GM21515 (cell line): ENCODE results near the gene ANKS1B.
A peak's percentile ranks its signal among the peaks of the same experiment; 100 is the strongest.
"Not testable (repeated sequence)": the region's sequence is repeated elsewhere in the genome, so short reads cannot be mapped to it uniquely, and the experiment has no call there.

Source experiments
- ATAC-seq: cut with Tn5 transposase; IDR thresholded peaks from one replicate; pipeline ENCODE4 v1.9.1; 2021; ENCODE audit not compliant: unreplicated experiment

ANKS1B gene

DNA sequence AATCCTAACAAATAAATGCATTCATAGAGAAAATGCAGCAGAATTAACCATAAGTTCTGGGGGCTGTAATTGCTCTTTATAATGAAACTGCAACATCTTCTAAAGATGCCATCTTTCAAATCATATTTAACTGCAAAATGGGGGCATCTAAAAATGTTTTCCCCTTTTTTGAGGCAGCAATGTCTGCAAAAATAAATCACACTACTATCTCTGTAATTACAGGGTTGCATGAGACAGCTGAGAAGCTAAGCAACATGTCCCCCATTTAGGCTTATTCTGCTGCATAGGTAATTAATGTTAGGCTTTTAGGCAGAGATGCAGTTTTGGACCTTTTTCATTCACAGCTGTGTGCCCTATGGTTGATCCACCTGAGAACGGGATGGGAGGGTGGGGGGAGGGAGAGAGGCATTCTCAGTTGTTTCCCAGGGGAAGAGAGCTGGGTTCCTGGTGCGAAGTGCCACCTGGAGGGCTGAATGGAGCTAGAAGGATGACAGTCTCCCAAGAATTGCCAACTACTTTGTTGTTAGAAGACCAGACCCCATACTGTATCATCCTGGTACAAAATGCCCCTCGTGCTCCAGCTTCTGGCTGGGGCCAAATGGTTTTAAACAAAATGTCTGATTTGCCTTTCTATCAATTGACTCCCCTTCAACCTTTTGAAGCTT is 1185.5 kb downstream of the ANKS1B start:
- no peak for ATAC-seq

DNA sequence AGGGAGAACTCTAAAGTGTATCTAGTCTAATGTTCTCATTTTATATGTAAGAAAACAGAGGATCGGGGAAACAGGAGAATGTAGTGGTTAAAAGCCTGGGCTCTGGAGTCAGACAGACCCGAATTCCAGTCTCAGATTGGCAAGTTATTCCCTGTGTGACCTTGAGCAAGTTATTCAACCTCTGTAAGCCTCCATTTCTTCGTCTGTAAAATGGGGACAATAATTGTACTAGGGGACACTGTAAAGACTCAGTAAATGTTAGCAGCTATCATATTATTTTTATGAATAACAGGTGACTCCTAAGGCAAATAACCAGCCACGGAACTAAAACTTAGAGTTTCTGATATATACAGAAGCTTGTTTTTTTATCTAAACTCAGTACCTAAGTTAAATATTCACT is 1187.5 kb downstream of the ANKS1B start:
- no peak for ATAC-seq

DNA sequence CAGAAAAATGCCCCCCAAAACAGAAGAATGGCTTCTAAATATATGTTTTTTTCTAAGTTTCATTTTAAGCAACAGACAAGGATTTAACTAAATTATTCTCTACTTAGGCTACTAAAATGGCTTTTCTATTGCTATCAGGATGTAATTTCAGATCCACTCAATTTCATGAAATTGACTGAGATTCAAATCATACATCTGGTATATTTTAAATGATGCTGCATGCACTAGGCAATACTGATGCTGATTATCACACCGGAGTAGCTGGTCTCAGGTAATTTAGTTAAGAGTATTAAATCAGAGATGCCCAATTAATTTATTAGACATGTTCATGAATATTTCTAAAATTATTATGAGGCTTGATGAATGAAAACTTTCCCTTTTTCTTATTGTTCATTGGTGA is 1188.0 kb downstream of the ANKS1B start:
- no peak for ATAC-seq

DNA sequence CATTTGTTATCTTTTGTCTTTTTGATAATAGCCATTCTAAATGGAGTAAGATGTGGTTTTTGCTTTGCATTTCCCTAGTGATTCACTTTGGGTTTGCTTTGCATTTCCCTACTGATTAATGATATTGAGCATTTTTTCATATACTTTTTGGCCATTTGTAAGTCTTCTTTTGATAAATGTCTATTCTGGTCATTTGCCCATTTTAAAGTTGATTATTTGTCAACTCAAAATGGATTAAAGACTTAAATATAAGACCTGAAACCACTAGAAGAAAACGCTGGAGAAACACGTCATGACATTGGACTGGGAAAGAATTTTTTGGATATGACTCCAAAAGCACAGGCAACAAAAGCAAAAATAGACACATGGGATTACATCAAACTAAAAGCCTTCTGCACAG is 1191.6 kb downstream of the ANKS1B start:
- no peak for ATAC-seq

DNA sequence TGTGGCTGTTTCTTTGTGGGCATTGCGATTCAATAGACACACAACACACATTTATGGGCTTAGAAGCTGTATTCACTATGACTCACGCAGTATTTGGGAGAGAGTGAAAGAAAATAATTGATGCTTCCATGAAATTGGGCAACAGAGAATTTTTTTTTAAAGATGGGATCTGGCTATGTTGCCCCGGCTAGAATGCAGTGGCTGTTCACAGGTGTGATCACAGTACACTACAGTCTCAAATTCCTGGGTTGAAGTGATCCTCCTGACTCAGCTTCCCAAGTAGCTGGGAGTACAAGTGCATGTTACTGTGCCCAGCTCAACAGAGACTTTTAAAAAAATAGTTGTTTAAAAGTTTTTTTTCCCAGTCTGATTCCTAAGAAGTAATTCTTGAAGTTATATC is 1193.3 kb downstream of the ANKS1B start:
- no peak for ATAC-seq

DNA sequence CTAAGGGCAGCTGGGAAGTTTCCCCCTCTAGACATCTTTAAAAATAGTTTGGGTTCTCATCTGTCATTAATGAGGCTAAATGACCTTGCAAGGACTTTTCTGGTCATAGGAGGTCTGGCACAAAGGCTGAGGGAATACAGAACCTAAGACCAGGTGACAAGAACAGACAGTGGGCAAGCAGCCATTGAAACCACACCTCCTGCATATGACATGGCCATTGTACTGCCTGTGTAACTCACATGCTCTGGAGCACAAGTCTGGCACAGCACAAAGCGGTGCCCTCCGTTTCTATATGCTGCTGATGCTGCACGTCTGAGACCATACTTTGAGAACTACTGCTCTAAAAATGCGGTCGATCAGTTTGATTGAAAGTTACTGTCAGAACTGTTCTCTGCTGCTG is 1196.3 kb downstream of the ANKS1B start:
- no peak for ATAC-seq

DNA sequence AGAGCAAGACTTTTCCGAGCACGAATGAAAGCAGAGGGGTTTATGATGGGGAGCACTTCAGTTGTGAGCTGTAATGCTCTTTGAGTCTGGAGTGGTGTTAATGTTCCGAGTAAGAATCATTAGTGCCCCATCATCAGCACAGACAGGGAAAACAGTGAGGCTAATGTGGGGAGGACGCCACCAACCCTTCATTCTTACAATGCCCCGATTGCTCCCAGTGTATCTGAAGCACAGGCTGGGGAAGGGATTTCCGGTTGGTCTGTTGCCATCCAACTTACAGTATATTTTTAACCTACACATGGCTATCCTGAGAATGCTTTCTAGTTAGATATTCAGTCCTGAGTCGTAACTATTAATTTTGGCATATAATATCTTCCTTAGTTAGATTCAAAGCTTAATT is 1198.1 kb downstream of the ANKS1B start:
- no peak for ATAC-seq

DNA sequence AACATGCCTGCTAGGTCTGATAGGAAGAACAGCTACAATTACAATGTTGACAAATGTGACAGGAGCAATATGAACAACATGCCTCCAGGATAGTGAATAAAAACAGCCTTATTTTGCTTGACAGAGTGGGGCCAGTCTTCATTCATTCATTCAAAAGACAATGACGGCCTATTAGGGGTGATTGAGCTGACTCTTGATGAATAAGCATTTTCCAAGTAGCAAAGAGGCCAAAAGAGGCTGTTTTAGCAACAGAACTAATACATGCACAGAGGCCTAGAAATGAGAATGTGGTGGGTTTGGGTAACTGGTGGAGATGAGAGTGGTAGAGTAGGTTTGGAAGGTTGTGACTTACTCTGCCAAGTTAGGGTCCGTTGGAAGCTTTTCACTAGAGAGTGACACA is 1201.3 kb downstream of the ANKS1B start:
- ATAC-seq = no peak

DNA sequence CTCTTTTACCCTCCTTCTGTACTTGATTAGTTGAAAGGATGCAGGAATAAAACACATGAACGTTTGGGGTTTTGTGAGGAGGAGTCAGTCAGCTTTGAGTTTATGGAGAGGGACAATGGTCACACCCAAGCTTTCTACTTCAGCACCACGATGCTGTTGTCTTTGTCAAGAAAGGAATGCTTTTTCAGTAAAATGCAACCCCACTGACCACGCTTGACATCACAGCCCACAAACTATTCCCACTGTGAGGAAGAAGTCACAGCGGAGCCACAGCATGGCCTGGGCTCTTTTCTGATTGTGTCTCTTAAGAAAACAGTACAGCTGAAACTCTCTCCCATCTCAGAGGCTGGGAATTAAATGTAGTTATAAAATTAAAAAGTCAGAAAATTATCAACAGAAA is 1204.5 kb downstream of the ANKS1B start:
- ATAC-seq = no peak

DNA sequence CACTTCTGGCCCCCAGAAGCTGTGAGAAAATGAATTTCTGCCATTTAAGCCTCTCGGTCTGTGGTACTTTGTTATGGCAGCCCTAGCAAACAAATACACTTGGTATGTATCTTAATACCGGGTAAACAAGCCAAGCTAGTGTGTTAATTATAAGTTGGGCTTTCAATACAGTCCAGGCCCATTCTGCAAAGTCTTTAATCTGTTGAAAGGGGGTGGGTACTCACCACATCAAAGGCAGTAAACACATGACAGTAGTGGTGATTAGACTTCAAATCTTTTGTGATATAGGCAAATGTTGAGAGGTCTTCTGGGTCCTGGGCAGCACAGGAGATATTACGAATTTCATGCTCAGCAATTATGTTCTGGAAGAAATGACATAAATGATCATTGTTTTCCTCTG is 1211.9 kb downstream of the ANKS1B start:
- ATAC-seq = no peak

DNA sequence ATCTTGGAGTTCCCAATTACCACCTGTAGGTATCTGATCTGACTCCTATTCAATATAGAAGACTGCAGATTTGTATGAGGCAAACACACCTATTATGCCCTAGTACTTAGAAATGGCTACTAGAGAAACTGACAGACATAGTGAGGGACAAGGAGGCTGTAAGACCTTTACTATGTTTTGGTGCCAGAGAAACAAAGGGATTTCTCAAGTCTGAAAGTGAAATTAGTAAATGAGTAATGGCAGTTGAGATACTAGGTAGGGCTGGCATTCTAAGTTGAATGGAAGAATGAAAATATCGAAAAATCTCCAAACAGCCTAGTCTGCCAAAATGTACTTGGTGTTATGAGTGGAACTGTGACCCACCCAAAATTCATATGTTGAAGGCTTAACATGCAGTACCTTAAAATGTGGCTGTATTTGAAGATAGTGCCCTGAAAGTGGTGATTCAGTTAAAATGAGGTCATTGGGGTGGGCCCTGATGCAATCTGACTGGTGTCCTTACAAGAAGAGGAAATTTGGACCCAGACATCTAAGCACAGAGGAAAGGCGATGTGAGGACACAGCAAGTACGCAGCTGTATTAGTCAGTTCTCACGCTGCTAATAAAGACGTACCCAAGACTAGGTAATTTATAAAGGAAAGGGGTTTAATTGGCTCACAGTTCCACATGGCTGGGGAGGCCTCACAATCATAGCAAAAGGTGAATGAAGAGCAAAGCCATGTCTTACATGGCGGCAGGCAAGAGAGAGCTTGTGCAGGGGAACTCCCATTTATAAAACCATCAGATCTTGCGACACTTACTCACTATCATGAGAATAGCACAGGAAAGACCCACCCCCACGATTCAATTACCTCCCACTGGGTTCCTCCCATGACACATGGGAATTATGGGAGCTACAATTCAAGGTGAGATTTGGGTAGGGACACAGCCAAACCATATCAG is 1212.7 kb downstream of the ANKS1B start:
- no peak for ATAC-seq

DNA sequence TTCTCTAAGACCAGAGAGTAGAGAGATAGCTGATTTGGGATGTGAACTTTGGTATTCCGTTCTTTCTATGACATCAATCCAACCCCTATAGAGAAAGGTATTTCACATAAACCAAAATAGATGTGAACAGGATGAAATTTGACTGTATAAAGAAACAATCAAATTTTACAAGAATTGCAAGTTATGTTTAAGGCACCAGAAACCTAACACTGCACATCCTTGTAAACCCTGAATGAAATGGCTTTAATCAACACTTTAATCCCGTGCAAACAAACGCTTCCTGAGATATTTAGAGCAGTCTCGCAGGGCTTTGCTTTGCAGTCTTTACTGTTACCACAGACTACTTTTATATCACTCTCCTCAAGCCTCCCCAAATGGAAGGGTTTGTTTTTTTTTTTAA is 1214.5 kb downstream of the ANKS1B start:
- no peak for ATAC-seq

DNA sequence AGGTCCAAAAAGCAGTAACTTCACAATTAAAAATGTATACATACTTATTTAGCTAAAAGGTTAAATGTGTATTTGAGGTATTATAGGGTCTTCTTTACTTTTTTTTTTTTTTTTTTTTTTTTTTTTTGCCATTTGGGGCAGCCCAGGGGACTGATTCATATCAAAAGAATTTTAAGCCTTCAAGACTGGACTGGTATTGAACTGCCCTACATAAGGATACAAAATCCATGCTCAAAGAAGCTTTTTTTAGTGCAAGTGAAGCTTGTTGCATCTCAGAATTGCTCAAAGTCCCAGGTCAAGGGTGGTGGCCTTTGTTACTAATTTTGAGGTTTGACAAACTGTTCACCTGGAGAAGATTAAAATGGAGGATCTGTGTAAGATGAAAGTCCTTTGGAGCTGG is 1215.7 kb downstream of the ANKS1B start:
- no peak for ATAC-seq

DNA sequence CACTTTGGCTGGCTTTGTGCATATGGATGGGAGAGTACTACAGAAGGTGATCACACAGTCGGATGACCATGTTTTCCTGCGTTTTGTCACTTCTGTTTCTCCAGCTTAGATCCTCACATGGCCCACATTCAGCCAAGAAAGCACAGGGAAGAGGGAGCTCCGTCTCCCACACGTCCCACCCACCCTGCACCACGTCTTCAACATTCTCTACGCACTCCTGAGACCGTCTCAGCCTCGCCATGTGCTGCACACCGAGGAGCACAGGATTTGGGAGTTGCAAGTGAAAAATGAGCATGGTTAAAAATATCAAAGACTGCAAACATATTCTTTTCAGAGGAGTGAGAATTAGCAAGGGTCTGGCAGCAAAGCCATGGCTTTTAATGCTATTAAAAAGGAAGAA is 1217.5 kb downstream of the ANKS1B start:
- no peak for ATAC-seq

DNA sequence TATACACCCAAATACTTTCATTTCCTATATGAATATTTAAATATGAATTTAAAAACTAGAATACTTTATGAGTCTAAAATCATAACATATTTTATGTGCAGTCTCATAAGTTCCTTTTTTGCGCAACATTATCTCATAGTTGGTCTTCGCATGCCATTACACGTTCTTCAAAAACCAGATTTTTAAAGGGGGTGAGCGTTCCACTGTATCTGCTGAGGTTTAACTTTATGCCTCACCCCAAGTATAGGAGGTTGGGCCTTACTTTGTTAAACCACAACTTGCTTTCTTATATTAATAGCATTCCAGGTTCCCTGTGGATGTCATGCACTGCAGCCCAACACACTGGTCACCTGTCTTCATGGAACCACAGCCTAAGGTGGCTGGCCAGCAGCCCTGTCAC is 1221.1 kb downstream of the ANKS1B start:
- no peak for ATAC-seq

DNA sequence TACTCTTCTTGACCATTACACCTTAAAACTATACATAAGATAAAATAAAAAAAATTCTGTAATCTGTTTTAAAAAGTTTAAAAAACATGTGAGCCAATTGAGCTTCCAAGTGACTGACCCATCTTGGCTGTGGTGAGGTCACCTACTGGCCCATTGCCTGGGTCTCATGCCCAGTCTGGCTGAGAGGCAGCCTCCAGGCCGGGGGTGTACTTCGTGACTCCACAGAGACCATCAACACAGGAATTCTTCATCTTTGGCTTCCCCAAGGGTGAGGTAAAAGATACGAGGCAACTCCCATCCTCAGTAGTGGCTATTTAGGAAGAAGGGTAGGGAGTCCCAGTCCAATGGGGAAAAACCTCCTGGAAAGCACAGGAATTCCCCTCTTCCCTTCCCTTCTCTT is 1226.4 kb downstream of the ANKS1B start:
- no peak for ATAC-seq

DNA sequence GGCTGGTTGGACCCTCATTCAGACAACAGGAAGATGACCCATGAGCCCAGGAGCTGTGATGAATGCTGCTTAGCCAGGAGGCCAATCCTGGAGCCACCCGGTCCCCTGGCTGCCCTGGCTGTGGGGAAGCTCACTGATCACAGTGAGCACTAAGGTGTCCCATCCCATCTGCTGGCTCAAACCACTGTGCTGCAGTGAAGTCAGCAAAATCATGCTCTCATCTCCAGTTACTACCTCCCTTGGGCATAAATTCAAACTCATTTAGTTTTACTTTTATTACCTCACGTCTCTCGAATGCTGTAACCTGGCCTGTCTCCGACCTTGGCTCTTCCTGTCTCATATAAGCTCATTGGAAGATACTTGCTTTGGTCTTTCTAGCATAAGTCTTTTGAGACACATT is 1227.3 kb downstream of the ANKS1B start:
- ATAC-seq = no peak

DNA sequence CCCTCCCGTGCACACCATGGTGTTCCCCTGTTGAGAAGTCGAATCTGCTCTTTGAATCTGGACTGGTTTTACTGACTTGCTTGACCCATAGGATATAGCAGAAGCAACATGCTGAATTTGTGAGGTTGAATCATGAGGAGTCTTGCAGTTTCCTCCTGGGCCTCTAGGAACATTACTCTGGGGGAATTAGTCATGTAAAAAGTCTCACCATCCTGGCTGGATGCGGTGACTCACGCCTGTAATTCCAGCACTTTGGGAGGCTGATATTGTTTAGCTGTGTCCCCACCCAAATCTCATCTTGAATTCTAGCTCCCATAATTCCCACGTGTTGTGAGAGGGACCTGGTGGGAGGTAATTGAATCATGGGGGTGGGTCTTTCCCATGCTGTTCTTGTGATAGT is 1228.9 kb downstream of the ANKS1B start:
- not testable (repeated sequence) for ATAC-seq

DNA sequence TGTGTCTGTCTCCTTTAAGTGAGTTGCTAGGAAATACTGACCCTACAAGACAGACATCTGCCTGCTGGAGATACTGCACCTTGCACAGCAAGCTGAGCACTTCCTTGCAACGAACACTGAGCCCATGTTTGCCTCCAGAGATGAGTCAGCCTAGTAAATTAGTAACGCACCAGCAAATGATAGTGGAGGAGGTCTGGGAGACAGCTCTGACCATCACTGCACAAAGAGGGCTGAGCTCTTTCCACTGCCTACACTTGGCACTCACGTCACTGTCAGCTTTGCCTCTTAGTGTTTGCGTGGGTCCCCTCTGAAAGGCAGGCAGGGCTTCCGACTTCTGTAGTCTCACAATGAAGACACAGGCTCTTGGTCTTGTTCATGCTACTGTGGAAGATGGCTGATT is 1230.6 kb downstream of the ANKS1B start:
- peak; percentile 99 for ATAC-seq

DNA sequence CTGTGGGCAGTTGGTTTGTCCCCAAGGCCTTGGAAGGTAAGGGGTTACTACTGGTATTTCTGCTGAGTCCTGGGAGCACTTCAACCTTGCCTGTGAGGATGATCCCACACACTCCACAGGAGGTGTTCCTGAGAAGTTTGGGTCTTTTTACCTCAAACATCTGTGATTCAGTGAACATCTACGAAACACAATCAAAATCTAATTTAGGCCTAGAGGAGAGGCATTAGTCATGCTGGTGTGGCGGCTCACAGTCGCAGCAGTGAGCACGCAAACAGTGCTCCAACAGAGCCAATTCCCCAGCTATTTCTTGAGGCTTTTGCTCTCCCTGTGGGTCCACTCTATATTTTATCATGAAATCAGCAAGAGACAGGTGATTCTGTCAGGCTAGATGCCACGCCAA is 1232.0 kb downstream of the ANKS1B start:
- no peak for ATAC-seq

DNA sequence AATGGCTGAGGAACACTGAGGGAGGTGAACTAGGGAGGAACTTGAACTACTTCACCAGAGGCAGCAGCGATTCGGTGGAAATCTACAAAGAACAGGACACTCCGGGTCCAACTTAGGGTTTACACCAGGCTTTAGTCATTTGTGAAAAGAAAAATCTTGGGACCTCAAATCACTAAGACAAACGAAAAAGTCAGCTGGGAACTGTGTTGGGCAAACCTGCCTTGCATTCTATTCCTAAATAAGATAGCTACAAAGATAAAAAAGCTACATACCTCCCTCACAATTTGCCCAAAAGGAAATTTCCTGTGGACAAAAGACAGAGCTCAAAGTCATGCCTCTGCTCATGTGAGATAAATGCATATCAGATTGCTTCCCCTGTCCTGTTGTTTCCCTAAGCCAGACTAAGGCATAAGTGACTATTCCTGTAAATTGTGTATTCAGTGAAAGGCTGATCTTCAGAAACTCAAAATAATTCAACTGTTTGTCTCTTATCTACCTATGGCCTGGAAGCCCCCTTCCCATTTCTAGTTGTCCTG is 1233.1 kb downstream of the ANKS1B start:
- no peak for ATAC-seq

DNA sequence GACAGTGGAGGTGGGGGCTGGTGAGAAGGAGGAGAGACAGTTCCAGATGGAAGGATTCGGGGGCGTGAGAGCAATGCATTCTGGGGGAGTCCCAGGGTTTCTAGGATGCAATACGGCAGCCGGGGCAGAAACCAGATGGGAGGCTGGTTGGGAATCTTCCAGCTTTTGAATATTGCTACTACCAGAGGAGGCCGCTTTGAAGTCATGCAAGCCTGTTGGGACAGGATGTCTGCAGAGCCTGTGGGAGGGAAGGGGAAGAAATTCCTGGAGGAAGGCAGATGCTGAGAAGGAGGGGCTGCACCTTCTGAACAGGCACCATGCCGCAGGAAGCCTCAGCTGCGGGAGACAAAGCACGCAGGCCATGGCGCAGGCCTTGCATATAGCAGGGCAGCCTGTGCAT is 1234.2 kb downstream of the ANKS1B start:
- no peak for ATAC-seq
